Endothelial cell (in vitro differentiated cells): Measurements from ENCODE around the gene ELAPOR2. TPM values are rescaled to one million over a fixed set of nuclear protein-coding genes. Genes with fewer than 3 reads are reported as not detected.

ENCODE experiments used
- DNase-seq: peaks from one replicate; pipeline ENCODE4 v3.0.0; 2021; ENCODE audit warnings: low spot score
- H3K27ac Mint-ChIP-seq: one replicate; pipeline ENCODE4 v1.8.0; 2021; ENCODE audit warnings: mixed read lengths, inconsistent platforms; ENCODE audit not compliant: unreplicated experiment
- H3K27me3 Mint-ChIP-seq: one replicate; pipeline ENCODE4 v1.8.0; 2021; ENCODE audit warnings: mild to moderate bottlenecking, moderate library complexity, mixed read lengths, inconsistent platforms; ENCODE audit not compliant: unreplicated experiment
- H3K36me3 Mint-ChIP-seq: one replicate; pipeline ENCODE4 v1.8.0; 2021; ENCODE audit warnings: mild to moderate bottlenecking, low read depth, mixed read lengths, inconsistent platforms; ENCODE audit not compliant: unreplicated experiment
- H3K4me1 Mint-ChIP-seq: one replicate; pipeline ENCODE4 v1.8.0; 2021; ENCODE audit warnings: mild to moderate bottlenecking, mixed read lengths, inconsistent platforms; ENCODE audit not compliant: unreplicated experiment
- H3K4me3 Mint-ChIP-seq: one replicate; pipeline ENCODE4 v1.8.0; 2021; ENCODE audit warnings: mild to moderate bottlenecking, mixed read lengths, inconsistent platforms; ENCODE audit not compliant: unreplicated experiment
- H3K9me3 Mint-ChIP-seq: one replicate; pipeline ENCODE4 v1.8.0; 2021; ENCODE audit warnings: mixed read lengths, inconsistent platforms; ENCODE audit not compliant: unreplicated experiment
- total RNA-seq: library from RNA; stranded (reverse); fragmentation: NEBNext Ultra II Directional; extraction: Animal tissue kit (Norgen Biotek cat#: 25700); gene quantifications from one replicate; pipeline ENCODE4 v1.2.1, GENCODE V29; 2021; ENCODE audit not compliant: unreplicated experiment
- TF ChIP-seq, protein P1 (sequence below): fragments of 200-600 bp; sonication (generic); IDR thresholded peaks from one replicate; pipeline ENCODE4 v1.5.0; 2021; ENCODE audit warnings: antibody characterized with exemption; ENCODE audit not compliant: unreplicated experiment

Gene ELAPOR2
- total RNA-seq, 1 donor from 2014 or later: 59.4 TPM

DNA sequence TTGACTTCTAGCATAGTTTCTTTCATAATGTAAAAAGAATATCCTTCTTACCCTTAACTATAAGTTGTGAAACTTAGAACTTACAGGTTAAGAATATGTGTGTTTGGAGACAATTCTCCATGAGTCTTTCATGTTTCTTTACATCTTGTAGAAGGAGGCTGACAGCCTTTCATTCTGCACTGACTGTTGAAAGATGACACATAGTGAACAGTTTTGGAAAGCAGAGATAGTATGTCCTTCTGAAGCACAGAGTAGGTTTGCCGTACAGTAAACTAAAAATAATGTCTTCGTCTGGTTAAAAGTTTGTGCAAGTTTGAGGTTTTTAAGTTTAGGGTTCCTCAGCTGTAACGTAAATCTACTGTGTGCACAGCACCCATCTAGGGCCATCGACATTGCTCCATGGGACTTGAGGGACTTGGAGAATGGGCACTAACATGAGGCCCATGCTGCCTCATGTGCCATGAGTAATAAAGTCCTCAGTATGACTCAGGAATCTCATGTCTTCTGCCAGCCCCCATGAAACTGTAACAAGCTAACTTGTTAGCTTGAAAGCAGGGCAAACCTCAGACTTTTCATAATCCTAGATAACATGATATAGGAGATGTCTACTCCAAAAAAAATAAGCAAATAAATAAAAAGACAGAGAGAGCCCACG is 24.5 kb upstream of the ELAPOR2 start:
- peaks cover 1% of the 10 kb centered on the region for H3K27me3 Mint-ChIP-seq
- peaks cover 4% of the 10 kb centered on the region for H3K36me3 Mint-ChIP-seq
- H3K4me3 Mint-ChIP-seq: no peak overlapping the region
- no peaks in the 10 kb centered on the region for H3K9me3 Mint-ChIP-seq
- no peak overlapping the region for H3K27ac Mint-ChIP-seq
- no peak for DNase-seq
- TF ChIP-seq, protein P1, sequence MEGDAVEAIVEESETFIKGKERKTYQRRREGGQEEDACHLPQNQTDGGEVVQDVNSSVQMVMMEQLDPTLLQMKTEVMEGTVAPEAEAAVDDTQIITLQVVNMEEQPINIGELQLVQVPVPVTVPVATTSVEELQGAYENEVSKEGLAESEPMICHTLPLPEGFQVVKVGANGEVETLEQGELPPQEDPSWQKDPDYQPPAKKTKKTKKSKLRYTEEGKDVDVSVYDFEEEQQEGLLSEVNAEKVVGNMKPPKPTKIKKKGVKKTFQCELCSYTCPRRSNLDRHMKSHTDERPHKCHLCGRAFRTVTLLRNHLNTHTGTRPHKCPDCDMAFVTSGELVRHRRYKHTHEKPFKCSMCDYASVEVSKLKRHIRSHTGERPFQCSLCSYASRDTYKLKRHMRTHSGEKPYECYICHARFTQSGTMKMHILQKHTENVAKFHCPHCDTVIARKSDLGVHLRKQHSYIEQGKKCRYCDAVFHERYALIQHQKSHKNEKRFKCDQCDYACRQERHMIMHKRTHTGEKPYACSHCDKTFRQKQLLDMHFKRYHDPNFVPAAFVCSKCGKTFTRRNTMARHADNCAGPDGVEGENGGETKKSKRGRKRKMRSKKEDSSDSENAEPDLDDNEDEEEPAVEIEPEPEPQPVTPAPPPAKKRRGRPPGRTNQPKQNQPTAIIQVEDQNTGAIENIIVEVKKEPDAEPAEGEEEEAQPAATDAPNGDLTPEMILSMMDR: no peak
- no peaks in the 10 kb centered on the region for H3K4me1 Mint-ChIP-seq

DNA sequence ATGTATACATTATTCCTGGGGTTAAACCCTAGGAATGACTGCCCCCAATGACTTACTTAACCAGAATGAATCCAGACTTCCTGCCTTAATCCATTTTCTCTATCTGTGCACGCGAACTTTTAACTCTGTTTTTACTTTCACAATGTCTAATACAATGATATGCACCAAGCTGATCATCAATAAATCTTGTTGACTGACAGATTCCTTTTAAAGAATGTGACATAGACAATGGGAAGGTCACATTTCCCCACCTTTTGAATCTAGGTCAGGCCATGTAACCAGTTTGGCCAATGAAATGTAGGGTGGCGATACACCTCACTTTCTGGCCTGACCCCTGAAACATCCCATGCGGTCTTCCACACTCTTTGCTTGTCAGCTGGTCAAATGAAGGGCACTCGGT is 23.2 kb upstream of the ELAPOR2 start:
- Mint-ChIP-seq H3K9me3 (no peaks in the 10 kb centered on the region), H3K27me3 (peaks cover 1% of the 10 kb centered on the region), H3K4me1 (no peaks in the 10 kb centered on the region), H3K4me3 (no peak overlapping the region), H3K36me3 (no peaks in the 10 kb centered on the region), H3K27ac (no peak overlapping the region)
- DNase-seq: no peak
- TF ChIP-seq, protein P1: no peak

- Mint-ChIP-seq H3K27me3 (peaks cover 1% of the 10 kb centered on the region), H3K27ac (no peak overlapping the region), H3K9me3 (no peaks in the 10 kb centered on the region), H3K4me1 (no peaks in the 10 kb centered on the region), H3K4me3 (no peak overlapping the region), H3K36me3 (no peaks in the 10 kb centered on the region)
- DNase-seq: no peak
- TF ChIP-seq, protein P1: no peak
Measured at GRCh38 chr7:87075671-87076404, 16.4 kb upstream of the ELAPOR2 start.

GRCh38 chr7:87067788-87068187 is 8.3 kb upstream of the ELAPOR2 start:
- no peak overlapping the region for H3K4me3 Mint-ChIP-seq
- H3K27ac Mint-ChIP-seq: no peak overlapping the region
- TF ChIP-seq, protein P1: no peak
- no peaks in the 10 kb centered on the region for H3K27me3 Mint-ChIP-seq
- no peaks in the 10 kb centered on the region for H3K36me3 Mint-ChIP-seq
- H3K9me3 Mint-ChIP-seq: no peaks in the 10 kb centered on the region
- no peaks in the 10 kb centered on the region for H3K4me1 Mint-ChIP-seq
- no peak for DNase-seq

DNA sequence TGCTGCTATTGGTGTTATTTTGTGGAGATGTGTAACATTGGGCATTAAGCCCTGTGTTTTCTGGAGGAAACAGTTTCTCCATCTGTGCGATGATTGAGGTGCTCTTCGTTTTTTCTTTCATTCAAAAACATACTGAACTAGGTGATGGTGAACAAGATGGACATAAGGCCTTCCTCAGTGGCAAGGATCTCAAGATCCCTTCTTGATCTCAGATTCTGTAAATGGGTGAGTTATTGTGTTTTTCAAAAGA is 759 bp upstream of the ELAPOR2 start:
- TF ChIP-seq, protein P1: no peak

More for the DNA sequence above, 759 bp upstream of the ELAPOR2 start:
- Mint-ChIP-seq H3K4me1 (peaks cover 34% of the 10 kb centered on the region), H3K36me3 (no peaks in the 10 kb centered on the region), H3K27ac (peak overlapping the region; percentile 74), H3K9me3 (peaks cover 3% of the 10 kb centered on the region), H3K27me3 (peaks cover 6% of the 10 kb centered on the region), H3K4me3 (peak overlapping the region; percentile 94)
- DNase-seq: no peak
